SK-N-SH treated with all-trans-retinoic acid at 6 μM for 48 hours (cell line): ENCODE measurements around the gene NRXN3.

Experiments used
- ATAC-seq: fragments of 200-7000 bp; cut with Tn5 transposase; 3 replicates; pipeline ENCODE4 v1.9.1; 2020; ENCODE audit warnings: mild to moderate bottlenecking, moderate library complexity
- ARNTL ChIP-seq: fragments of 450-650 bp; formaldehyde crosslinking; IDR thresholded peaks from 2 replicates; pipeline ENCODE4 v1.5.0; 2020; ENCODE audit warnings: low read depth, mild to moderate bottlenecking, moderate library complexity, borderline replicate concordance
- BACH2 ChIP-seq: fragments of 250-450 bp; sonication (Bioruptor Pico); IDR thresholded peaks from 2 replicates; pipeline ENCODE4 v1.9.0; 2021; ENCODE audit warnings: mild to moderate bottlenecking, borderline replicate concordance
- CREB5 ChIP-seq: fragments of 250-450 bp; sonication (Bioruptor Pico); IDR thresholded peaks from 2 replicates; pipeline ENCODE4 v1.5.1; 2020; ENCODE audit warnings: low read depth, mild to moderate bottlenecking, moderate library complexity
- CSDC2 ChIP-seq: fragments of 250-450 bp; sonication (Bioruptor Pico); IDR thresholded peaks from 2 replicates; pipeline ENCODE4 v1.5.0; 2020; ENCODE audit warnings: mild to moderate bottlenecking, moderate library complexity
- ESRRG ChIP-seq: fragments of 250-450 bp; sonication (Bioruptor Pico); IDR thresholded peaks from 2 replicates; pipeline ENCODE4 v1.6.1; 2021; ENCODE audit warnings: mild to moderate bottlenecking
- GLIS3 ChIP-seq: fragments of 250-450 bp; sonication (Bioruptor Pico); IDR thresholded peaks from 2 replicates; pipeline ENCODE4 v1.5.0; 2020; ENCODE audit warnings: mild to moderate bottlenecking, moderate library complexity
- ISL1 ChIP-seq: fragments of 250-450 bp; sonication (Bioruptor Pico); IDR thresholded peaks from 2 replicates; pipeline ENCODE4 v2.1.2; 2022; ENCODE audit warnings: mild to moderate bottlenecking, moderate library complexity
- OSR1 ChIP-seq: fragments of 250-450 bp; sonication (Bioruptor Pico); IDR thresholded peaks from 2 replicates; pipeline ENCODE4 v1.8.0; 2022; ENCODE audit warnings: moderate library complexity, mild to moderate bottlenecking, inconsistent platforms
- POU6F1 ChIP-seq: fragments of 250-450 bp; sonication (Bioruptor Pico); IDR thresholded peaks from 2 replicates; pipeline ENCODE4 v1.8.0; 2021; ENCODE audit warnings: low read depth, mild to moderate bottlenecking, moderate library complexity, borderline replicate concordance
- PPARA ChIP-seq: fragments of 250-450 bp; sonication (Bioruptor Pico); IDR thresholded peaks from 2 replicates; pipeline ENCODE4 v1.5.0; 2020; ENCODE audit warnings: mild to moderate bottlenecking, borderline replicate concordance
- RARB ChIP-seq: fragments of 250-450 bp; sonication (Bioruptor Pico); IDR thresholded peaks from 2 replicates; pipeline ENCODE4 v1.8.0; 2021; ENCODE audit warnings: mild to moderate bottlenecking, moderate library complexity
- SNAI2 ChIP-seq: fragments of 250-450 bp; sonication (Bioruptor Pico); IDR thresholded peaks from 2 replicates; pipeline ENCODE4 v1.5.0; 2020; ENCODE audit warnings: mild to moderate bottlenecking, moderate library complexity
- TCF4 ChIP-seq: fragments of 250-450 bp; sonication (Bioruptor Pico); IDR thresholded peaks from 2 replicates; pipeline ENCODE4 v1.8.0; 2021; ENCODE audit warnings: mild to moderate bottlenecking, moderate library complexity, borderline replicate concordance
- TOX ChIP-seq: fragments of 250-450 bp; sonication (Bioruptor Pico); IDR thresholded peaks from 2 replicates; pipeline ENCODE4 v1.8.0; 2021; ENCODE audit warnings: mild to moderate bottlenecking, moderate library complexity, borderline replicate concordance
- ZC3H10 ChIP-seq: fragments of 250-450 bp; sonication (Bioruptor Pico); IDR thresholded peaks from 2 replicates; pipeline ENCODE4 v1.5.1; 2021; ENCODE audit warnings: mild to moderate bottlenecking, moderate library complexity
- ZFP3 ChIP-seq: fragments of 250-450 bp; sonication (Bioruptor Pico); IDR thresholded peaks from 2 replicates; pipeline ENCODE4 v1.5.0; 2020; ENCODE audit warnings: mild to moderate bottlenecking, moderate library complexity
- ZFP30 ChIP-seq: fragments of 450-650 bp; formaldehyde crosslinking; IDR thresholded peaks from 2 replicates; pipeline ENCODE4 v1.5.0; 2022; ENCODE audit warnings: mild to moderate bottlenecking, moderate library complexity
- ZNF565 ChIP-seq: fragments of 450-650 bp; formaldehyde crosslinking; conservative IDR thresholded peaks from 2 replicates; pipeline ENCODE4 v1.5.0; 2020; ENCODE audit warnings: low read depth, mild to moderate bottlenecking, moderate library complexity
- ZNF70 ChIP-seq: fragments of 450-650 bp; formaldehyde crosslinking; IDR thresholded peaks from 2 replicates; pipeline ENCODE4 v1.5.0; 2020; ENCODE audit warnings: mild to moderate bottlenecking, moderate library complexity
- ZNF8 ChIP-seq: fragments of 450-650 bp; formaldehyde crosslinking; IDR thresholded peaks from 2 replicates; pipeline ENCODE4 v1.5.0; 2020; ENCODE audit warnings: mild to moderate bottlenecking, moderate library complexity
- TF ChIP-seq, protein P1 (sequence below): fragments of 250-450 bp; sonication (Bioruptor Pico); IDR thresholded peaks from 2 replicates; pipeline ENCODE4 v1.5.1; 2021; ENCODE audit warnings: mild to moderate bottlenecking, moderate library complexity
- TF ChIP-seq, protein P2 (sequence below): fragments of 250-450 bp; sonication (Bioruptor Pico); IDR thresholded peaks from 2 replicates; pipeline ENCODE4 v1.5.0; 2020; ENCODE audit warnings: mild to moderate bottlenecking, moderate library complexity

Gene NRXN3

DNA sequence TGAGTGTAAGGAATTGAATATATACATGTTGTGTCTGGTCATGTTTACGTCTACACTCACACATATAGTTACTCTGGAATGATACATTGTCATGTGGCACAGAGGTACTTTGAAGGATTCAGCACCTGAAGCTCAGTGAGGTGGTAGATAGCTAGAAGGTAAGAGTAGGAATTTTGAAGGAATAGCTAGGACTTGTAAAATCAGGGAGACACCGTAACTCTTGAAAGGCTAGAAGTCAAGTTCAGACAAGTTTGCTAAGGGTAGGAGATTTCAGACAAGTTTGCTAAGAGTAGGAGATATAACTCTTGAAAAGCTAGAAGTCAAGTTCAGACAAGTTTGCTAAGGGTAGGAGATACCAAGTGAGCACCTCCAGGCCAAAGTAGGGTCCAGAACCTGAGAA is 14.0 kb upstream of the NRXN3 start:
- no peak for ATAC-seq
- TF ChIP-seq GLIS3 (CRISPR knock-in tag) (no peak), TOX (CRISPR knock-in tag) (no peak), ISL1 (CRISPR knock-in tag) (no peak), ZFP30 (CRISPR knock-in tag) (no peak), POU6F1 (CRISPR knock-in tag) (no peak), ESRRG (CRISPR knock-in tag) (no peak), CSDC2 (CRISPR knock-in tag) (no peak), CREB5 (CRISPR knock-in tag) (no peak)
- TF ChIP-seq, protein P1, sequence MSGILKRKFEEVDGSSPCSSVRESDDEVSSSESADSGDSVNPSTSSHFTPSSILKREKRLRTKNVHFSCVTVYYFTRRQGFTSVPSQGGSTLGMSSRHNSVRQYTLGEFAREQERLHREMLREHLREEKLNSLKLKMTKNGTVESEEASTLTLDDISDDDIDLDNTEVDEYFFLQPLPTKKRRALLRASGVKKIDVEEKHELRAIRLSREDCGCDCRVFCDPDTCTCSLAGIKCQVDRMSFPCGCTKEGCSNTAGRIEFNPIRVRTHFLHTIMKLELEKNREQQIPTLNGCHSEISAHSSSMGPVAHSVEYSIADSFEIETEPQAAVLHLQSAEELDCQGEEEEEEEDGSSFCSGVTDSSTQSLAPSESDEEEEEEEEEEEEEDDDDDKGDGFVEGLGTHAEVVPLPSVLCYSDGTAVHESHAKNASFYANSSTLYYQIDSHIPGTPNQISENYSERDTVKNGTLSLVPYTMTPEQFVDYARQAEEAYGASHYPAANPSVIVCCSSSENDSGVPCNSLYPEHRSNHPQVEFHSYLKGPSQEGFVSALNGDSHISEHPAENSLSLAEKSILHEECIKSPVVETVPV (CRISPR knock-in tag): no peak

GRCh38 chr14:78157494-78158437 is 12.4 kb upstream of the NRXN3 start:
- no peak for TF ChIP-seq ZFP30 (CRISPR knock-in tag)
- TF ChIP-seq OSR1 (CRISPR knock-in tag): no peak
- no peak for TF ChIP-seq TCF4 (CRISPR knock-in tag)
- TF ChIP-seq SNAI2: peak; percentile 92
- no peak for TF ChIP-seq ZNF8 (CRISPR knock-in tag)
- TF ChIP-seq, all 23 proteins: peak for 1
- no peak for ATAC-seq

DNA sequence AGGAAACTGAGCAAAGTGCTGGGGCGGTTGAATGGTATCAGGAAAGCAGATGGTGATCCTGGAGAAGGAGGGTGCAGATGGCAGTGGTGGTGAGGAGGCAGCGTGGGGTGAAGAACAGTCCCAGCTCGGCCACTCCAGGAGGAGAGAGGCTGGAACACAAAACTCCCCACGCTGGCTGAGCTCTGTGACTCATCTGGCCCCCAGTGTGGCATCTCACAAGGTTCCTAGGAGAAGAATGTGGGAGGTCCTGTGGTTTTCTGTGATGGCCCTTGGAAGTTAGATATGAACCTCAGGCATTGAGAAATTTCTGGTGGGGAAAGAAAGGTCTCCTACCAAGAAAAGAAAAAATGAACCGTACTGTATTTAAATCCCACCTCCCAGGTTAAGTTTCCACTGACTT is 8.0 kb upstream of the NRXN3 start:
- no peak for ATAC-seq
- TF ChIP-seq, protein P2, sequence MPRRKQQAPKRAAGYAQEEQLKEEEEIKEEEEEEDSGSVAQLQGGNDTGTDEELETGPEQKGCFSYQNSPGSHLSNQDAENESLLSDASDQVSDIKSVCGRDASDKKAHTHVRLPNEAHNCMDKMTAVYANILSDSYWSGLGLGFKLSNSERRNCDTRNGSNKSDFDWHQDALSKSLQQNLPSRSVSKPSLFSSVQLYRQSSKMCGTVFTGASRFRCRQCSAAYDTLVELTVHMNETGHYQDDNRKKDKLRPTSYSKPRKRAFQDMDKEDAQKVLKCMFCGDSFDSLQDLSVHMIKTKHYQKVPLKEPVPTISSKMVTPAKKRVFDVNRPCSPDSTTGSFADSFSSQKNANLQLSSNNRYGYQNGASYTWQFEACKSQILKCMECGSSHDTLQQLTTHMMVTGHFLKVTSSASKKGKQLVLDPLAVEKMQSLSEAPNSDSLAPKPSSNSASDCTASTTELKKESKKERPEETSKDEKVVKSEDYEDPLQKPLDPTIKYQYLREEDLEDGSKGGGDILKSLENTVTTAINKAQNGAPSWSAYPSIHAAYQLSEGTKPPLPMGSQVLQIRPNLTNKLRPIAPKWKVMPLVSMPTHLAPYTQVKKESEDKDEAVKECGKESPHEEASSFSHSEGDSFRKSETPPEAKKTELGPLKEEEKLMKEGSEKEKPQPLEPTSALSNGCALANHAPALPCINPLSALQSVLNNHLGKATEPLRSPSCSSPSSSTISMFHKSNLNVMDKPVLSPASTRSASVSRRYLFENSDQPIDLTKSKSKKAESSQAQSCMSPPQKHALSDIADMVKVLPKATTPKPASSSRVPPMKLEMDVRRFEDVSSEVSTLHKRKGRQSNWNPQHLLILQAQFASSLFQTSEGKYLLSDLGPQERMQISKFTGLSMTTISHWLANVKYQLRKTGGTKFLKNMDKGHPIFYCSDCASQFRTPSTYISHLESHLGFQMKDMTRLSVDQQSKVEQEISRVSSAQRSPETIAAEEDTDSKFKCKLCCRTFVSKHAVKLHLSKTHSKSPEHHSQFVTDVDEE (CRISPR knock-in tag): no peak
- TF ChIP-seq ZFP30 (CRISPR knock-in tag) (no peak), CSDC2 (CRISPR knock-in tag) (no peak), ZC3H10 (CRISPR knock-in tag) (no peak), BACH2 (CRISPR knock-in tag) (no peak)
- TF ChIP-seq, protein P1 (CRISPR knock-in tag): no peak

DNA sequence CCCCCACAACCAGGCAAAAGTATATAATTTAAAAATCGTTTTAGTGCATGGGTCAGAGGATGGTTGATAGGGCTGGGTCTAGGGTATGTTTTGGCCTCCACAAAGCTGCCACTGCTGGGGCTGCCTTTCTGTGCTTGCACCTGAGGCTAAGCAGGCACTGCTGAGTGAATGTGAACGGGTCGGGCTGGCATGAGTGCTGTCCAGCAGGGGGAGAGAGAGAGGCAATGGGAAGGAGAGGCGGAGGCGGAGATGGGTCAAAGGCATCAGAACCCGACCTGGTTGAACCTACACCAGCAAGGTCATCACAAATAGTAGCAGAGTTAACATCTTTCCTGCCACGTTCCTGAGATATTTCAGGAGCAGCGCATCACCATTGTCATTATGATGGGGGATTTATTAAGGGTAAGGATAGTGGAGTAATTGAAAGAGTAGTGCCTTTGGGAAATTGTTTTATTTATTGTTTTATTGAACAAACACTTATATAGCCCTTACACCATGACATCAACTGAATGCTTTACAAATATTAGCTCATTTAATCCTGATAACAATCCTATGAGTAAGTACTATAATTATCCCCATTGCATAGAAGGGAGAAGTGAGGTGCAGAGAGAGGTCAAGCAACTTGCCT is 5.8 kb upstream of the NRXN3 start:
- no peak for ATAC-seq
- no peak for TF ChIP-seq PPARA
- TF ChIP-seq CSDC2 (CRISPR knock-in tag): no peak
- TF ChIP-seq ZNF565 (CRISPR knock-in tag): no peak
- no peak for TF ChIP-seq ZFP3
- TF ChIP-seq TCF4 (CRISPR knock-in tag): no peak
- no peak for TF ChIP-seq ARNTL (CRISPR knock-in tag)
- TF ChIP-seq ZNF70 (CRISPR knock-in tag): no peak
- TF ChIP-seq BACH2 (CRISPR knock-in tag): no peak
- no peak for TF ChIP-seq ISL1 (CRISPR knock-in tag)
- TF ChIP-seq RARB (CRISPR knock-in tag): no peak
